Ovary (tissue), 3 donors: ENCODE data around the gene PTPN3.

Experiments
- CTCF ChIP-seq, 3 donors: fragments of 450-650 bp in 2 of 3; fragments of 200-600 bp in 1 of 3; IDR thresholded peaks; one replicate each; pipeline versions ENCODE4 v1.5.1 to v1.8.0; 2016 to 2022; ENCODE audit warnings: antibody characterized with exemption in 3 of 3, mild to moderate bottlenecking in 1 of 3
- EP300 ChIP-seq: sonication (generic); formaldehyde crosslinking; IDR thresholded peaks from one replicate; pipeline ENCODE4 v1.6.1; 2017; ENCODE audit warnings: antibody characterized with exemption
- POLR2A ChIP-seq: fragments of 450-650 bp; IDR thresholded peaks from one replicate; pipeline ENCODE4 v1.6.1; 2017; ENCODE audit warnings: antibody characterized with exemption, mild to moderate bottlenecking, moderate library complexity
- donor health status: DM: no; HTN: no; CAD: no.

GRCh38 chr9:109433476-109433875 lies 64.6 kb downstream of the PTPN3 start:
- TF ChIP-seq POLR2A (no peak), CTCF (IDR thresholded peaks at IDR 0.05) (no peak), EP300 (no peak)
